Small intestine (tissue), 7 donors: ENCODE results near the gene TEX51. TPM values are rescaled to one million over a fixed set of nuclear protein-coding genes. Genes with fewer than 3 reads are reported as not detected.

Source experiments
- DNase-seq, 2 donors: peaks; one replicate each; pipeline versions ENCODE4 v3.0.0 to v3.0.0-alpha.2; 2013
- FAIRE-seq: peaks from 2 replicates; lab custom pipeline; 2012; peaks lifted over from hg19 to GRCh38; lab: Jason Lieb, UNC
- H3K27ac ChIP-seq, 3 donors: one replicate each; pipeline ENCODE4 v1.5.1; 2013; ENCODE audit warnings: low read length in 2 of 3, mild to moderate bottlenecking in 2 of 3, control low read depth in 1 of 3, inconsistent platforms in 1 of 3, low read depth in 1 of 3, moderate library complexity in 1 of 3
- H3K27me3 ChIP-seq, 3 donors: one replicate each; pipeline ENCODE4 v1.6.1; 2013; ENCODE audit warnings: low read length in 3 of 3, inconsistent platforms in 1 of 3; ENCODE audit not compliant: control insufficient read depth in 3 of 3, insufficient read depth in 3 of 3
- H3K36me3 ChIP-seq, 3 donors: one replicate each; pipeline ENCODE4 v1.6.1; 2013; ENCODE audit warnings: low read length in 3 of 3, inconsistent platforms in 1 of 3, low read depth in 1 of 3, mild to moderate bottlenecking in 1 of 3, moderate library complexity in 1 of 3; ENCODE audit not compliant: control insufficient read depth in 3 of 3, insufficient read depth in 2 of 3
- H3K4me1 ChIP-seq, 3 donors: one replicate each; pipeline ENCODE4 v1.6.1; 2013; ENCODE audit warnings: low read length in 2 of 3, inconsistent platforms in 1 of 3, low read depth in 1 of 3, mild to moderate bottlenecking in 1 of 3, moderate library complexity in 1 of 3; ENCODE audit not compliant: control insufficient read depth in 3 of 3, insufficient read depth in 2 of 3
- H3K4me3 ChIP-seq, 3 donors: one replicate each; pipeline ENCODE4 v1.5.1; 2013; ENCODE audit warnings: low read length in 3 of 3, control low read depth in 1 of 3, inconsistent platforms in 1 of 3, low read depth in 1 of 3, mild to moderate bottlenecking in 1 of 3, moderate library complexity in 1 of 3
- H3K9me3 ChIP-seq, 2 donors: one replicate each; pipeline ENCODE4 v1.6.1; 2013; ENCODE audit warnings: low read depth in 1 of 2, low read length in 1 of 2; ENCODE audit not compliant: control insufficient read depth in 2 of 2, insufficient read depth in 1 of 2
- WGBS, 3 donors: extraction: QIAGEN DNeasy Blood & Tissue Kit; methylation state at CpG; one replicate each; pipeline ENCODE4 v1.1.7; 2013; 5-methylcytosine and 5-hydroxymethylcytosine counted together
- polyA plus RNA-seq, 4 donors: library from polyadenylated mRNA; stranded (reverse) in 3 of 4; unstranded in 1 of 4; fragments of 200-250 nt in 3 of 4; fragments of 120-200 nt in 1 of 4; gene quantifications; one replicate each; pipeline versions ENCODE4 v1.2.1 to v1.2.3, GENCODE V29; 2013
- donor health status: healthy with polysubstance abuse.
- donor health status: control.
- donor health status: control.
- donor health status: Bipolar disorder and iron deficiency.
- donor health status: healthy.

TEX51 gene
- polyA plus RNA-seq, 4 donors = not detected

DNA sequence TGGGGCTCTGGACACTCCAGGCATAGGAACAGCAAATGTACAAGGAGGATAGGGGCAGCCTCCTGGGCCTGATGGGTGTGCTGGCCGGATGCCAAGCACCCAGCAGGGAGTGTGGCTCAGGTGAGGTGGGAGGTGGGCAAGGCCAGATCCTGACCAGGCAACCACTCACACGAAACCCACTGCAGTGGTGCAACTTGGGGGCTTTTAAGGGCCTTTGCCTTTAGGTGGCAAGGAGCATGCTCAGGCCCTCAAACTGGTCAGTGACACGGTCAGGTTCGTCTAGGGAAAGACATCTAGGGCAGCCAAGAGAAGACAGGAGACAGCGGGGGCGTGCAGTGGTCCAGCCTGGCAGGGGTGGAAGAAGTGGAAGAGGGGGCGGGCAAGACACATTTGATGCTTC lies 18.4 kb upstream of the TEX51 start:
- Histone ChIP-seq H3K27ac (no peak overlapping the region), H3K9me3 (peaks cover 0 to 7% of the 10 kb centered on the region in 2 donors), H3K4me3 (no peak overlapping the region), H3K4me1 (no peaks in the 10 kb centered on the region), H3K36me3 (no peaks in the 10 kb centered on the region), H3K27me3 (peaks cover 0 to 3% (median 3%) of the 10 kb centered on the region in 3 donors)
- DNase-seq (no peak), FAIRE-seq (no peak)
- WGBS, 3 donors = 82 to 85% (median 84%) methylated on average over 7 of the region's 7 CpGs

DNA sequence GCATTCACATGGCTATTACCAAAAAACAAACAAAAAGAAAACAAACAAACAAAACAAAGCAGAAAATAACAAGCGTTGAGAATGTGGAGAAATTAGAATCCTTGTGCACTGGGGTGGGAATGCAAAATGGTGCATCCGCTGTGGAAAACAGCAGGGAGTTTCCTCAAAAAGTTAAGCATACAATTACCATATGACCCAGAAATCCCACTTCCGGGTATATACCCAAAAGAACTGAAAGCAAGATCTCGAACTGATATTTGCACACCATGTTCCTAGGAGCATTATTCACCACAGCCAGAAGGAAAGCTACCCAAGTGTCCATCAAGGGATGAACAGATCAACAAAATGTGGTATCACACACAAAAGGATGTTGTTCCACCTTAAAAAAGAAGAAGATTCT lies 17.9 kb upstream of the TEX51 start:
- no peak overlapping the region for H3K27ac ChIP-seq
- peaks cover 0 to 3% of the 10 kb centered on the region in 2 donors for H3K9me3 ChIP-seq
- H3K36me3 ChIP-seq = no peaks in the 10 kb centered on the region
- no peak for DNase-seq
- FAIRE-seq = no peak
- H3K27me3 ChIP-seq = peaks cover 0 to 3% (median 0%) of the 10 kb centered on the region in 3 donors
- H3K4me1 ChIP-seq = peaks cover 0 to 5% (median 0%) of the 10 kb centered on the region in 3 donors
- H3K4me3 ChIP-seq = no peak overlapping the region
- WGBS, 3 donors = 64 to 72% (median 66%) methylated on average over 4 of the region's 4 CpGs

GRCh38 chr2:126881591-126881990 lies 17.1 kb upstream of the TEX51 start:
- 71 to 80% (median 74%) methylated on average over 9 of the region's 9 CpGs for WGBS, 3 donors
- H3K9me3 ChIP-seq = no peaks in the 10 kb centered on the region
- no peaks in the 10 kb centered on the region for H3K36me3 ChIP-seq
- H3K27ac ChIP-seq = no peak overlapping the region
- DNase-seq (no peak), FAIRE-seq (no peak)
- H3K4me1 ChIP-seq = peaks cover 0 to 11% (median 0%) of the 10 kb centered on the region in 3 donors
- no peak overlapping the region for H3K4me3 ChIP-seq
- peaks cover 0 to 3% (median 0%) of the 10 kb centered on the region in 3 donors for H3K27me3 ChIP-seq

GRCh38 chr2:126882181-126882580 lies 16.5 kb upstream of the TEX51 start:
- no peak for FAIRE-seq
- Histone ChIP-seq H3K27ac (no peak overlapping the region), H3K4me1 (peaks cover 0 to 14% (median 0%) of the 10 kb centered on the region in 3 donors), H3K4me3 (no peak overlapping the region), H3K27me3 (peaks cover 0 to 3% (median 0%) of the 10 kb centered on the region in 3 donors), H3K9me3 (no peaks in the 10 kb centered on the region), H3K36me3 (no peaks in the 10 kb centered on the region)
- DNase-seq = no peak
- WGBS, 3 donors = 26 to 39% (median 38%) methylated on average over 2 of the region's 2 CpGs

GRCh38 chr2:126882736-126883665 lies 15.7 kb upstream of the TEX51 start:
- H3K36me3 ChIP-seq = no peaks in the 10 kb centered on the region
- H3K27ac ChIP-seq = no peak overlapping the region
- FAIRE-seq = no peak
- H3K9me3 ChIP-seq = no peaks in the 10 kb centered on the region
- no peak overlapping the region for H3K4me3 ChIP-seq
- 80 to 84% (median 82%) methylated on average over 7 of the region's 7 CpGs for WGBS, 3 donors
- DNase-seq = no peak
- peaks cover 0 to 14% (median 0%) of the 10 kb centered on the region in 3 donors for H3K4me1 ChIP-seq
- H3K27me3 ChIP-seq = peaks cover 0 to 3% (median 0%) of the 10 kb centered on the region in 3 donors

GRCh38 chr2:126883666-126884040 lies 15.0 kb upstream of the TEX51 start:
- H3K9me3 ChIP-seq = no peaks in the 10 kb centered on the region
- H3K4me1 ChIP-seq = peaks cover 0 to 14% (median 0%) of the 10 kb centered on the region in 3 donors
- H3K27me3 ChIP-seq = peaks cover 0 to 3% (median 0%) of the 10 kb centered on the region in 3 donors
- 88 to 95% (median 92%) methylated on average over 6 of the region's 6 CpGs for WGBS, 3 donors
- H3K4me3 ChIP-seq = no peak overlapping the region
- H3K27ac ChIP-seq = no peak overlapping the region
- FAIRE-seq = no peak
- no peaks in the 10 kb centered on the region for H3K36me3 ChIP-seq
- DNase-seq = no peak

DNA sequence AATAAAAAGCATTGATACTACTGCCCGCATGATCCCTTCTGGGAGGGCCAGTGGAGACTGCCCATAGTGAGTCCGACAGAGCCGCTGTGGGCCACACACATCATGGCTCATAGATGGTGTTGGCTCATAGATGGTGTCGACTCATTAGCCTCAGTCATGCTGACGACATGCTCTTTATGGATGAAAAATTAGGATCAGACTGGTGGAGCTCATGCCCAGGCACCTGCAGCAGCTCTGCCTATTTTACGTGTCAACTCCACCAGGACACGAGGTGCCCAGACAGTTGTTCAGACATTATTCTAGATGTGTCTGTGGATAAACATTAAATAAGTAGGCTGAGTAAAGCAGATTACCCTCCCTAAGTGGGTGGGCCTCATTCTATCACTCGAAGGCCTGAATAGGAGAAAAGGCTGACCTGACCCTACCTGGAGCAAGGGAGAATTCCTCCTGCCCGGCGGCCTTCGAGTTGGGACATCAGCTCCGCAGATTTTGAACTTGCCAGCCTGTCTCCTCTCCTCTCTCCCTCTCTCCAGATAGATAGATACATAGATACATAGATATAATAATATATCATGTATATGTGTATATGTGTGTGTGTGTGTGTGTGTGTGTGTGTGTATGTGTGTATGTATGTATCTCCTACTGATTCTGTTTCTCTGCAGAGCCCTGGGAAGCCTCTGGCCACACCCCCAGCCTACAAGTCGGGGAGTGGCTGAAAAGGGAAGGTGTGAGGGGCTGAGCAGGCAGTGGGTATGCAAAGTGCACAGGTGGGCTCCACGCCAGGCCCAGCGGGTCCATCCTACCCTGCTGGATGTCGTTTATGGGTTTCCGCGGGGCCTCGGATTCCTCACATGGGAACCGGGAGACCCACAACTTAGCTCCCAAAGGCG lies 13.6 kb upstream of the TEX51 start:
- H3K36me3 ChIP-seq = no peaks in the 10 kb centered on the region
- peaks cover 0 to 14% (median 0%) of the 10 kb centered on the region in 3 donors for H3K4me1 ChIP-seq
- no peak overlapping the region for H3K27ac ChIP-seq
- no peak overlapping the region for H3K4me3 ChIP-seq
- DNase-seq (no peak), FAIRE-seq (no peak)
- no peaks in the 10 kb centered on the region for H3K9me3 ChIP-seq
- H3K27me3 ChIP-seq = peaks cover 0 to 3% (median 0%) of the 10 kb centered on the region in 3 donors
- 84 to 87% (median 85%) methylated on average over 15 to 21 of the region's 21 CpGs for WGBS, 3 donors

DNA sequence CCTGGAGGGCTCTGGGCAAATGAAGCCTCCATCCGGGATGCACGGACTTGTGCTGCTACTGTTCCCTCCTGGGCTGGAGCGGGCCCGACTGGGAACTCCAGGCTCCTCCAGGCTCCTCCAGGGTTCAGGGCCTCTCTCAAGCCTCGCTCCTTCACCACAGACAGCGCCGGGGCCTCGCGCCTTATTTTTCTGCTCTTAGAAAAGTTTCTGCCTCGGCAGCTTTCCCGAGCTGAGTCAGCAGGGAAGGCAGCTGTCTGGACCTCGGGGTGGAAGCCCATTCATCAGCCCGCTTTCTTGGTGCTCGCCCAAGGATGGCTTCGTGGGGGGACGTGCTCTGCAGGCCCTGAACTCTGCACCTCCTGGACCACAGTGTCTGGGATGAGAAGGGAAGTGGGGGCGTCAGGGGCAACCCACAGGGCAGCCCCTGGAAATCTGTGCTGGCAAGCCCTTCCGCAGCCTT lies 12.9 kb upstream of the TEX51 start:
- Histone ChIP-seq H3K36me3 (no peaks in the 10 kb centered on the region), H3K27me3 (peaks cover 0 to 3% (median 0%) of the 10 kb centered on the region in 3 donors), H3K4me3 (peak overlapping the region in 1 of 3 donors; percentile 31), H3K9me3 (no peaks in the 10 kb centered on the region), H3K27ac (no peak overlapping the region), H3K4me1 (peaks cover 0 to 14% (median 0%) of the 10 kb centered on the region in 3 donors)
- DNase-seq (peak in 1 of 2 donors; percentile 16), FAIRE-seq (no peak)
- WGBS, 3 donors = 37 to 58% (median 57%) methylated on average over 18 of the region's 18 CpGs
